ENCODE data around the gene NRG2.

NRG2 gene

GRCh38 chr5:140060816-140061215, 17.7 kb upstream of the NRG2 start:
- Histone ChIP-seq H3K27ac (replicated peaks) (no peak overlapping the region), H3K27me3 (ENCODE audit: insufficient read depth, poor library complexity, severe bottlenecking) (no peaks in the 10 kb centered on the region), H3K4me3 (replicated peaks; ENCODE audit: insufficient read depth, low read length) (no peak overlapping the region)
- TF ChIP-seq POLR2AphosphoS5 (IDR thresholded peaks at IDR 0.05; ENCODE audit: low read depth) (no peak), REST (IDR thresholded peaks at IDR 0.05; ENCODE audit: insufficient replicate concordance, low read depth) (no peak), CTCF (IDR thresholded peaks at IDR 0.05; ENCODE audit: insufficient read depth, low read length) (no peak), SPI1 (IDR thresholded peaks at IDR 0.05; ENCODE audit: borderline replicate concordance, low read depth) (no peak), GABPA (IDR thresholded peaks at IDR 0.05; ENCODE audit: low read depth) (no peak)
- DNase-seq (ENCODE audit: low read depth in 1 of 2, low spot score in 1 of 2): no peak

- TF ChIP-seq GABPA (IDR thresholded peaks at IDR 0.05; ENCODE audit: low read depth): no peak
- no peak for TF ChIP-seq CTCF (IDR thresholded peaks at IDR 0.05; ENCODE audit: insufficient read depth, low read length)
- no peak for TF ChIP-seq SPI1 (IDR thresholded peaks at IDR 0.05; ENCODE audit: borderline replicate concordance, low read depth)
- Histone ChIP-seq H3K4me3 (replicated peaks; ENCODE audit: insufficient read depth, low read length) (no peak overlapping the region), H3K27me3 (ENCODE audit: insufficient read depth, poor library complexity, severe bottlenecking) (no peaks in the 10 kb centered on the region), H3K27ac (replicated peaks) (no peak overlapping the region)
- no peak for DNase-seq (ENCODE audit: low read depth in 1 of 2, low spot score in 1 of 2)
Observed at GRCh38 chr5:140058212-140058932, 15.3 kb upstream of the NRG2 start.

GRCh38 chr5:140056880-140057279, 13.8 kb upstream of the NRG2 start:
- no peaks in the 10 kb centered on the region for H3K27me3 ChIP-seq (ENCODE audit: insufficient read depth, poor library complexity, severe bottlenecking)
- no peak for DNase-seq (ENCODE audit: low read depth in 1 of 2, low spot score in 1 of 2)
- TF ChIP-seq REST (IDR thresholded peaks at IDR 0.05; ENCODE audit: insufficient replicate concordance, low read depth) (no peak), SPI1 (IDR thresholded peaks at IDR 0.05; ENCODE audit: borderline replicate concordance, low read depth) (no peak), GABPA (IDR thresholded peaks at IDR 0.05; ENCODE audit: low read depth) (no peak), CTCF (IDR thresholded peaks at IDR 0.05; ENCODE audit: insufficient read depth, low read length) (no peak), POLR2AphosphoS5 (IDR thresholded peaks at IDR 0.05; ENCODE audit: low read depth) (no peak)
- no peak overlapping the region for H3K27ac ChIP-seq (replicated peaks)
- H3K4me3 ChIP-seq (replicated peaks; ENCODE audit: insufficient read depth, low read length): no peak overlapping the region

- no peak for DNase-seq (ENCODE audit: low read depth in 1 of 2, low spot score in 1 of 2)
- TF ChIP-seq SPI1 (IDR thresholded peaks at IDR 0.05; ENCODE audit: borderline replicate concordance, low read depth) (no peak), POLR2AphosphoS5 (IDR thresholded peaks at IDR 0.05; ENCODE audit: low read depth) (no peak), REST (IDR thresholded peaks at IDR 0.05; ENCODE audit: insufficient replicate concordance, low read depth) (no peak), CTCF (IDR thresholded peaks at IDR 0.05; ENCODE audit: insufficient read depth, low read length) (no peak), GABPA (IDR thresholded peaks at IDR 0.05; ENCODE audit: low read depth) (no peak)
- no peak overlapping the region for H3K4me3 ChIP-seq (replicated peaks; ENCODE audit: insufficient read depth, low read length)
- no peak overlapping the region for H3K27ac ChIP-seq (replicated peaks)
- no peaks in the 10 kb centered on the region for H3K27me3 ChIP-seq (ENCODE audit: insufficient read depth, poor library complexity, severe bottlenecking)
Observed at GRCh38 chr5:140055152-140055551, 12.1 kb upstream of the NRG2 start.

All from HL-60 (cell line).